HT1080 (cell line): Measurements from ENCODE around the gene CFAP68. TPM values are rescaled to one million over a fixed set of nuclear protein-coding genes. Genes with fewer than 3 reads are reported as not detected.
A peak's percentile ranks its signal among the peaks of the same experiment; 100 is the strongest.
"Not testable (repeated sequence)": the region's sequence is repeated elsewhere in the genome, so short reads cannot be mapped to it uniquely, and the experiment has no call there.

Experiments used
- DNase-seq: peaks from one replicate; pipeline ENCODE4 v3.0.0-alpha.2; 2015; ENCODE audit warnings: low read depth
- total RNA-seq: library from RNA; depleted of rRNA; stranded (reverse); fragments of >200 nt; shearing (Covaris generic); gene quantifications from 2 replicates; pipeline ENCODE4 v1.2.3, GENCODE V29; 2014

CFAP68 gene
- total RNA-seq, 1 experiment from 2014 or later = 74.6 TPM

GRCh38 chr11:111870113-111870512 lies 9.2 kb upstream of the CFAP68 start:
- DNase-seq = no peak

- no peak for DNase-seq
These were observed 8.8 kb upstream of the CFAP68 start for GRCh38 chr11:111870522-111870885.

- peak; percentile 74 for DNase-seq
These were observed 8.3 kb upstream of the CFAP68 start, which contains the start of gene ALG9 for GRCh38 chr11:111870886-111871692. Gene ALG9, minus strand, starts transcription at chr11:111871581. Its CDS starts 99 bp downstream, at chr11:111871482.

GRCh38 chr11:111871693-111872161 lies 7.6 kb upstream of the CFAP68 start:
- no peak for DNase-seq

- no peak for DNase-seq
These were observed 924 bp upstream of the CFAP68 start for GRCh38 chr11:111878385-111878848.

- DNase-seq = no peak
These were observed 258 bp downstream of the CFAP68 start for GRCh38 chr11:111879637-111879960.

- DNase-seq = no peak
These were observed 2.9 kb downstream of the CFAP68 start for GRCh38 chr11:111882202-111882601.

GRCh38 chr11:111885053-111885452 lies 5.7 kb downstream of the CFAP68 start:
- DNase-seq = not testable (repeated sequence)

- no peak for DNase-seq
These were observed 6.7 kb downstream of the CFAP68 start for GRCh38 chr11:111886032-111886431.

- DNase-seq = no peak
These were observed 7.5 kb downstream of the CFAP68 start for GRCh38 chr11:111886844-111887243.

- DNase-seq = no peak
These were observed 26.1 kb downstream of the CFAP68 start for GRCh38 chr11:111905411-111905810.

- DNase-seq = no peak
These were observed 27.3 kb downstream of the CFAP68 start for GRCh38 chr11:111906680-111907079.

- no peak for DNase-seq
These were observed 29.4 kb downstream of the CFAP68 start for GRCh38 chr11:111908639-111909305.

- no peak for DNase-seq
These were observed 30.0 kb downstream of the CFAP68 start for GRCh38 chr11:111909378-111909777.

GRCh38 chr11:111910676-111911562 lies 31.6 kb downstream of the CFAP68 start:
- DNase-seq = no peak

GRCh38 chr11:111911563-111912401 lies 32.4 kb downstream of the CFAP68 start, which contains the start of gene CRYAB:
Gene CRYAB, minus strand, starts transcription at chr11:111911770. Its CDS starts 46 bp downstream, at chr11:111911724.
- peak; percentile 36 for DNase-seq

GRCh38 chr11:111912535-111912934 lies 33.2 kb downstream of the CFAP68 start, which contains the start of gene HSPB2:
Gene HSPB2, plus strand, starts transcription at chr11:111912734. Its CDS starts 96 bp downstream, at chr11:111912830.
- DNase-seq = no peak

GRCh38 chr11:111913031-111913861 lies 33.9 kb downstream of the CFAP68 start:
- DNase-seq = no peak

GRCh38 chr11:111913997-111914396 lies 34.7 kb downstream of the CFAP68 start:
- peak; percentile 42 for DNase-seq
